ENCODE results near the gene KCNC3. TPM values are rescaled to one million over a fixed set of nuclear protein-coding genes. Genes with fewer than 3 reads are reported as not detected.
"Not testable (repeated sequence)": the region's sequence is repeated elsewhere in the genome, so short reads cannot be mapped to it uniquely, and the experiment has no call there.

KCNC3 gene
- polyA plus RNA-seq, 3 donors: 35.0 to 71.8 (median 41.6) TPM

DNA sequence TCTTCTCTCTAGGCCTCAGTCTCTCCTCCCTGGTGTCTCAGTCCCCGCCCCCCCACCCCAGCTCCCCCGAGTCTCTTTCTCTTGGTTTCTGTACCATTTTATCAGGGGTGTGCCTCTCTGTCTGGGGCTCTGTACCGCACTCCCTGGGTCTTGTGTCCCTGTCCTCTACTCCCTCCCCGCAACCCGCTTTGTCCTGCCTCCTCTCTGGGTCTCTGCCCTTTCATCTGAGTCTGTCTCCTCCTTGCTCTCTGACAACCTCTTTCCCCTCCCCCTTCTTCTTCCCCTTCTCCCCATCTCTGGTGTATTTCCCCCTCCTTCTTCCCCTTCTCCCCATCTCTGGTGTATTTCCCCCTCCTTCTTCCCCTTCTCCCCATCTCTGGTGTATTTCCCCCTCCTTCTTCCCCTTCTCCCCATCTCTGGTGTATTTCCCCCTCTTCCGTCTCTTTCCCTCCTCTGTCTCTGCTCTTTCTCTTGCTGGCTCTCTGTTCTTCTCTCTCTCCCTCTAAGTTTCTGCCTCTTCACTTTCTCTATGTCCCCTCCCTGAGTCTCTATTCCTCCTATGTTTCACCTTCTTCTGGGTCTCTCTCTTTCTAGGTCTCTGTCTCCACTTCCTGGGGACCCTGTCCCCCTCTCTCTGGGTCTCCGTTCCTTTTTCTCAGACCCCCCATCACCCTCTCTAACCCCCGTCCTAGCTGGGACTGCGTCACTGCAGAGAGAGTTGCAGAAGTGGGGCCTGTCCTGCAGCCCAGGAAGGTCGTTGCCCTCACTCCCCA, 2.2 kb upstream of the KCNC3 start:
- no peak for DNase-seq (ENCODE audit: extremely low read depth in 1 of 11, low read depth in 9 of 11, low spot score in 4 of 11)

GRCh38 chr19:50330365-50331078, 1.3 kb upstream of the KCNC3 start:
- DNase-seq (ENCODE audit: extremely low read depth in 1 of 11, low read depth in 9 of 11, low spot score in 4 of 11): peak in 9 of 11 donors; percentile 74 to 87 (median 80)

GRCh38 chr19:50329926-50330294, 733 bp upstream of the KCNC3 start:
- DNase-seq (ENCODE audit: extremely low read depth in 1 of 11, low read depth in 9 of 11, low spot score in 4 of 11): not testable (repeated sequence)

GRCh38 chr19:50328873-50329145, 368 bp downstream of the KCNC3 start:
- DNase-seq (ENCODE audit: extremely low read depth in 1 of 11, low read depth in 9 of 11, low spot score in 4 of 11): no peak

- no peak for DNase-seq (ENCODE audit: extremely low read depth in 1 of 11, low read depth in 9 of 11, low spot score in 4 of 11)
Measured at GRCh38 chr19:50328224-50328872, 829 bp downstream of the KCNC3 start.

- DNase-seq (ENCODE audit: extremely low read depth in 1 of 11, low read depth in 9 of 11, low spot score in 4 of 11): no peak
Measured at GRCh38 chr19:50327461-50328223, 1.5 kb downstream of the KCNC3 start.

DNA sequence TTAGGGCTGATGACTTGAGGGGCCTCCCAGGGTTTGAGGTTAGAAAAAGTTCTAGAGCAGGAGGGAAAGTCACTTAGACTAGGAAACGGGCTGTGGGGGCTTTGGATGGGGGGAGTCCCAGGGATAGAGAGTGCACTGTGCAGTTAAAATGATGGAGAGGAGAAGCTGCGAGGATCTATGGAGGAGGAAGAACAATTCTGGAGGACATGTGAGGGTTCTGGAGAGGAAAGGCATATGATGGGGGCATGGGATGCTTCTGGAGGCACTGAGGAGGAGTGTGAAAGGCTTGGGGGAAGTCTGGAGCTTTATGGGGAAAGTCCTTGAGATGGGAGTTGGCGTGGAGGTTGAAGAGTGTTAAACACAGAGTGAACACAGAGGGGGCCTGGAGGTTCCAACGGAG, 2.2 kb downstream of the KCNC3 start:
- no peak for DNase-seq (ENCODE audit: extremely low read depth in 1 of 11, low read depth in 9 of 11, low spot score in 4 of 11)

DNA sequence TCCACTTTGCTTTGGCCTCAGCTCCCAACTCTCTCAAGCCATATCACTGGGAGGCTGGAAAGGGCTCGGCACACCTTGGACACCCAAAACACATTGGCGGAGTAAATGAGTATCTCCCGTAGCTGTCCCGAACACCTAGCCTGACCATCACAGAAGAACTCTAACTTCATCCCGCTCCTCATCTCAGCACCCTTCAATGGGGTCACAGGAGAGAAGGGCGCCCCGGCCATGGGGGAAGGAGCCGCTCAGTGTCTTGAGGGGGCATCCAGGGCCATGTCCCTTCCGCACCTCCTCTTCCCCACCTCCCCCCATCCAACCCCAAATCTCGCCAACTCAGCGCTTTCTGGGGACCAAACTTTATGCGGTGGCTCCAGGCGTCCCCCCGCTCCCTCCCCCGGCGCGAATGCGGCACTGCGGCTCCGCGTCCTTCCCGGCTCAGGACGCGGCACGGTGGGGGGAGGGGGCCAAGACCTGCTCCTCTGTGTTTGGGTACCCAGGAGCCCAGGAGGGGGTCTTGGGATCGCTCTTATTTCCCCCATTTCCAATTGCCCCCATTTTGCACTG, 3.0 kb downstream of the KCNC3 start:
- no peak for DNase-seq (ENCODE audit: extremely low read depth in 1 of 11, low read depth in 9 of 11, low spot score in 4 of 11)

DNA sequence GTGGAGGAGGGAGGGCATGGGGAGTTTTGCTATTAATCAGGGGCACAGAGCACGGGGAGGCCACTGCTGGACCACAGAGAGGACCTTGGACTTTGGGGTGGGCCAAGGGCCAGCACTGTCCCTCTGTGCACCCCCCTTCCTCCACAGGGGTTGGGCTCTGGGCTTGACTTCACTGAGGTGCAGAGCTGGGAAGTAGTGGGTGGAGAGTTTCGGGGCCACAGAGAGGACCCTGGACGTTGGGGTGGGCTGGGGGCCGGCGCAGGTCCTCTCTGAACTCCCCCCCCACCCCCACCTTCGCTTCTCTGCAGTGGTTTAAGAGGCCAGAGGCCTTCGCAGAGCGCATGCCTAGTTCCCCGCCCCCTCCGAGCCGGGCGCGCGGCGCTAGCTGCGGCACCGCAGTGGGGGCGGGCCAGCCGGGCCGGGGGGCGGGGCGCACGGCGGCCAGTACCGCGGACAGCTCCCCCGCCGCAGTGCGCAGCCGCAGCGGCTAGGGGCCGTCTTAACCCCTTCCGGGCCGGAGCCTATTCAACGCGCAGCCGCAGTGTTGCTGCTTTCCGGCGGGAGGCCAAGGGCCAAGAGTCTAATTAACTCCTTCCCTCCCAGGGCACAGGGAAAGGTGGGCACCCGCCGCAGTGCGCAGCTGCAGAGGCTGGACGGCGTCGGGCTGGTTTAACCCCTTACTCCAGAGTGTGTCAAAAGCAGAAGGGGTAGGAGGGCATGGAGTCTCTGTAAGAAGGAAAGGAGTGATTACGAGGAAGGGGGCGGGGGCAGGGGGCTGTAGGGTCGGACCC, 3.7 kb downstream of the KCNC3 start:
- peak in 4 of 11 donors; percentile 63 to 72 (median 68) for DNase-seq (ENCODE audit: extremely low read depth in 1 of 11, low read depth in 9 of 11, low spot score in 4 of 11)

DNA sequence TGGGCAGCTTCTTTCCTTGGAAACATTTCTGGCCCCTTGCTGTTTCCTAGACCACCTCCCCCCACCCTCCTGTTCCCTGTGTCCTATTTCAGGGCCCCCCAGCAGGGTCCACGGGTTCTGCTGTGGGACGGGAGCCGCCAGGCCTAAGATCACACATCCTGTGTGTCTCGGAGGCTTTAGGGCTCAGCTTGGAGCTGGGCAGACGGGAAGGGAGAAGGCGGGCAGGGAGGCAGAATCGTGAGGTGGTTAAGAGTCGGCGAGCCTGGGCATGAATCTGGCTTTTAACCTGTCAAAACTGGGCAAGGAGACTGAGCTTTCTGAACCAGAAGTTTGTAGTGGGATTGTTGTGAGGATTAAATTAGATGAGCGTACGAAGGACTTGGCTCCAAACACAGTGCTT, 4.8 kb downstream of the KCNC3 start:
- DNase-seq (ENCODE audit: extremely low read depth in 1 of 11, low read depth in 9 of 11, low spot score in 4 of 11): no peak

DNA sequence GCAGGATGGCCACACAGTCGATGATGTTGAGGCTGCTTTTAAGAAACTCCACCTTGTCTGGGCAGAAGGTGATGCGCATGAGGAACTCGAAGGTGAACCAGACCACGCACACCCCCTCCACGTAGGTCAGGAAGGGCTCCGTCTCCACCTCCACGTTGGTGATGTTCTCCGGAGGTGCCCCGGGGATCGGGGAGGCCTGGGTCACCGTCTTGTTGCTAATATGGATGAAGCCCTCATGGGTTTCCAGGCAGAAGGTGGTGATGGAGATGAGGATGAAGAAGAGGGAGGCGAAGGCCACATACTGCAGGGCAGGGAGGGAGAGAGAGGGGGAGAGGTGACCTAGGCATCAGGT, 5.4 kb downstream of the KCNC3 start:
- DNase-seq (ENCODE audit: extremely low read depth in 1 of 11, low read depth in 9 of 11, low spot score in 4 of 11): no peak

DNA sequence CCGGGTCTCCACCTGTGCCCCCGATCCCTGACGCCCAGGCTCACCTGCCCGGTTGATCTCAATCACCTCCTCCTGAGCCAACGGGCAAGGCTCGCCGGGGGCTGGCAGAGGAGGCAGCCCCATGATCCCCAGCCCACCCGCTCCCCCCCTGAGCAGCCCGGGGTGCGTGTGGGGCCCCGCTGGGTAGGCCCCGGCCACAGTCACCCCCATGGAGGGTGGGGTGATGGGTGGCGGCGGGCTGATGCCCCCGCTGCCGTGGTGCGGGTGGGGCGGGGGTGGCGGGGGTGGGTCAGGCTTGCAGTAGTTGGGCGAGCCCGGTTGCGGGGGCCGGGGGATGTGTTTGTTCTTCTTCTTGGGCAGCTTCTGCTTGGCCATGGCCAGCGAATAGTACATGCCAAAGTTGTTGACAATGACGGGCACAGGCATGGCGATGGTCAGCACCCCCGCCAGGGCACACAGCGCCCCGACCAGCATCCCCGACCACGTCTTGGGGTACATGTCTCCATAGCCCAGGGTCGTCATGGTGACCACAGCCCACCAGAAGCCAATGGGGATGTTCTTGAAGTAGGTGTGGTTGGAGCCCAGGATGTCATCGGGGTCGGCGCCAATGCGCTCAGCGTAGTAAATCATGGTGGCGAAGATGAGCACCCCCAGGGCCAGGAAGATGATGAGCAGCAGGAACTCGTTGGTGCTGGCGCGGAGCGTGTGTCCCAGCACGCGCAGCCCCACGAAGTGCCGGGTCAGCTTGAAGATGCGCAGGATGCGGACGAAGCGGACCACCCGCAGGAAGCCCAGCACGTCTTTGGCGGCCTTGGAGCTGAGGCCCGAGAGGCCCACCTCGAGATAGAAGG, 6.0 kb downstream of the KCNC3 start:
- DNase-seq (ENCODE audit: extremely low read depth in 1 of 11, low read depth in 9 of 11, low spot score in 4 of 11): no peak

GRCh38 chr19:50322234-50322633, 6.9 kb downstream of the KCNC3 start:
- no peak for DNase-seq (ENCODE audit: extremely low read depth in 1 of 11, low read depth in 9 of 11, low spot score in 4 of 11)

DNA sequence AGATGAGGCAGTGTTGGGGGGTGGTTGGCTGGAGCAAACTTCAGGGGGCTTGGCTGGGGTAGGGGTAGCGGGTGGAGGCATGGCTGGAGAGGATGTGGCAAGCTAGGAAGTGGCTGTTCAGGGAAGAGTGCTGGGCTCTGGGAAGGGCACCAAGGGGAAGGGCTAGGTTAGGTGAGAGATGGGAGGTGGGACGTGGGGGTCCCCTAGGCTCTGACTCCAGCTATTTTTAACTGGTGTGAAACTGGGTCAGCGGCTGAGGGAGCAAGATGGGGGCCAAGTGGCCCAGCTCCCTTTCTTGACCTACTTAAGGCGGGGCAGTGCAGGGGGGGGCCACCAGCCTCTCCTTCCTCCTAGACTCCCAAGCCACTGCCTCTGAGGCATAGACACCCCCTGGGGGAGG, 7.3 kb downstream of the KCNC3 start:
- DNase-seq (ENCODE audit: extremely low read depth in 1 of 11, low read depth in 9 of 11, low spot score in 4 of 11): no peak

DNA sequence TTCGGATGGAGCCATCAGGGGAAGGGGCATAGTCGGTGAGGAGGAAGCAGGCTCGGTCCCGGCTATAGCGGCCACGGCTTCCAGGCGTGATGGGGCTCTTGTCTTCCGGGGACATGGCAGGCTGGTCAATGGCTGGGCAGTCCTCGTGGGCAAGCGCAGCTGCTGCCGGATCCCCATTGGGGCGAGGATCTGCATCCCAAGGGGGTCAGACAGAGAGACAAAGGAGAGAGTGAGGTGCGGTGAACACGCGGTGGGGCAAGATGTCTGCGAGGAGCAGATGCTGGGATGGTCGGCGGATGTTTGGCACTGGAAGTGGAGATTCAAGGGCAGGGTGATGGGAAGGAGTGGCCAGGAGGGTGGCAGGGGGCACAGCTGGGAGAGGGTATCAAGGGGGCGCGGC, 8.6 kb downstream of the KCNC3 start:
- DNase-seq (ENCODE audit: extremely low read depth in 1 of 11, low read depth in 9 of 11, low spot score in 4 of 11): no peak

- no peak for DNase-seq (ENCODE audit: extremely low read depth in 1 of 11, low read depth in 9 of 11, low spot score in 4 of 11)
Measured at GRCh38 chr19:50320051-50320450, 9.1 kb downstream of the KCNC3 start.

DNA sequence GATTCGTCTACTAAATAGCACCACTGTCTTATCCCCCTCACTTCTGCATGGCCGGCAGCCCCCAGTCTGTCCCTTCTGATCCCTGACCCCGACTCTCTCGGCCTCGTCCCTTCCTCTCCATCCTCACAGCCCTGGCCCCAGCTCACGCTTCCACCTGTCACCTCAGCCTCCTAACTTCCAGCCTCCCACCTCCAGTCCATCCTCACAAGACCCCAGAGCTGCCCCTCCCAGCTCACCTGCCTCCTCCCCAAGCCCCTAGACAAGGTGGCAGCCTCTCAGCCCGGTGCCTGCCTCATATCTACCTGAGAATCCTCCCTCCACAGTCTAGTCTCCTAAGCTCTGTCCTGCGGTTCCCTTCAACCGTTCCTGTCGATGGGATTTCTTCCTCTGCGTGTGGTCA, 10.0 kb downstream of the KCNC3 start:
- no peak for DNase-seq (ENCODE audit: extremely low read depth in 1 of 11, low read depth in 9 of 11, low spot score in 4 of 11)

GRCh38 chr19:50318438-50318837, 10.7 kb downstream of the KCNC3 start:
- no peak for DNase-seq (ENCODE audit: extremely low read depth in 1 of 11, low read depth in 9 of 11, low spot score in 4 of 11)
